BJ (cell line): Measurements from ENCODE around the gene WDR77. TPM values are rescaled to one million over a fixed set of nuclear protein-coding genes. Genes with fewer than 3 reads are reported as not detected.

Experiments
- CTCF ChIA-PET: fragments of 350-600 bp; formaldehyde crosslinking; extraction: SDS; loops from one replicate; lab custom pipeline; 2021; ENCODE audit warnings: antibody characterized with exemption, inconsistent platforms; lab: Yijun Ruan, JAX
- POLR2A ChIA-PET: fragments of 300-600 bp; sonication (Branson Sonifier 250); formaldehyde crosslinking; extraction: SDS; loops from one replicate; lab custom pipeline; 2021; ENCODE audit warnings: antibody characterized with exemption; lab: Charles Lee
- DNase-seq: peaks from one replicate; pipeline ENCODE4 v3.0.0-alpha.2; 2011; ENCODE audit warnings: low read depth
- H3K27me3 ChIP-seq: 2 replicates; pipeline ENCODE4 v1.6.0; 2011; ENCODE audit warnings: low read length; ENCODE audit not compliant: control insufficient read depth, insufficient read depth
- H3K36me3 ChIP-seq: 2 replicates; pipeline ENCODE4 v1.5.1; 2011; ENCODE audit warnings: low read length; ENCODE audit not compliant: control insufficient read depth, insufficient read depth
- H3K4me3 ChIP-seq: 2 replicates; pipeline ENCODE4 v1.5.1; 2011; ENCODE audit warnings: low read depth, mild to moderate bottlenecking, control low read depth, low read length
- CTCF ChIP-seq: IDR thresholded peaks from 2 replicates; pipeline ENCODE4 v1.5.1; 2011; ENCODE audit warnings: low read depth, mild to moderate bottlenecking, control low read depth, inconsistent platforms, low read length, moderate library complexity; ENCODE audit not compliant: insufficient read depth
- polyA plus RNA-seq: library from polyadenylated mRNA; depleted of rRNA; stranded (reverse); fragments of >200 nt; gene quantifications from 2 replicates; pipeline ENCODE4 v1.2.3, GENCODE V29; 2011

The WDR77 gene
- polyA plus RNA-seq, 1 experiment, result 104 TPM

GRCh38 chr1:111476214-111476613 lies 27.2 kb upstream of the WDR77 start:
- TF ChIP-seq CTCF, result no peak
- no peak for DNase-seq
- H3K4me3 ChIP-seq, result no peak overlapping the region
- H3K27me3 ChIP-seq, result no peaks in the 10 kb centered on the region
- POLR2A ChIA-PET, result no interaction called here
- no peaks in the 10 kb centered on the region for H3K36me3 ChIP-seq
- CTCF ChIA-PET, result interaction anchor here (1.3 kb wide), 1 partner anchor 18 kb away, joined by 3 read pairs; no protein-coding TSS in a partner anchor

- Histone ChIP-seq H3K4me3 (no peak overlapping the region), H3K27me3 (no peaks in the 10 kb centered on the region), H3K36me3 (no peaks in the 10 kb centered on the region)
- CTCF ChIA-PET, result interaction anchor here (1.3 kb wide), 1 partner anchor 18 kb away, joined by 3 read pairs; no protein-coding TSS in a partner anchor
- POLR2A ChIA-PET, result no interaction called here
- DNase-seq, result no peak
- TF ChIP-seq CTCF, result no peak
Measured at GRCh38 chr1:111475701-111476100, 26.6 kb upstream of the WDR77 start.

GRCh38 chr1:111474521-111474920 lies 25.5 kb upstream of the WDR77 start:
- POLR2A ChIA-PET, result interaction anchor here (0.7 kb wide), 1 partner anchor 273 kb away, joined by 5 read pairs; no protein-coding TSS in a partner anchor
- CTCF ChIA-PET, result interaction anchor here (0.6 kb wide), 1 partner anchor 230 kb away, joined by 3 read pairs; no protein-coding TSS in a partner anchor

GRCh38 chr1:111474106-111474505 lies 25.1 kb upstream of the WDR77 start:
- CTCF ChIA-PET, result interaction anchor here (0.6 kb wide), 1 partner anchor 230 kb away, joined by 3 read pairs; no protein-coding TSS in a partner anchor
- POLR2A ChIA-PET, result interaction anchor here (0.7 kb wide), 1 partner anchor 273 kb away, joined by 5 read pairs; no protein-coding TSS in a partner anchor
- DNase-seq, result no peak

More at GRCh38 chr1:111474521-111474920, 25.5 kb upstream of the WDR77 start:
- H3K4me3 ChIP-seq, result no peak overlapping the region
- no peaks in the 10 kb centered on the region for H3K36me3 ChIP-seq
- no peak for DNase-seq
- no peak for TF ChIP-seq CTCF
- H3K27me3 ChIP-seq, result no peaks in the 10 kb centered on the region

GRCh38 chr1:111471538-111471937 lies 22.5 kb upstream of the WDR77 start:
- no peak for DNase-seq
- no peaks in the 10 kb centered on the region for H3K36me3 ChIP-seq
- TF ChIP-seq CTCF, result no peak
- H3K27me3 ChIP-seq, result no peaks in the 10 kb centered on the region
- no peak overlapping the region for H3K4me3 ChIP-seq
- ChIA-PET CTCF (interaction anchor here (0.6 kb wide), 1 partner anchor 270 kb away, joined by 4 read pairs; no protein-coding TSS in a partner anchor), POLR2A (no interaction called here)

More at GRCh38 chr1:111474106-111474505, 25.1 kb upstream of the WDR77 start:
- no peaks in the 10 kb centered on the region for H3K27me3 ChIP-seq
- H3K36me3 ChIP-seq, result no peaks in the 10 kb centered on the region
- H3K4me3 ChIP-seq, result no peak overlapping the region
- no peak for TF ChIP-seq CTCF
